Fibroblast of peridontal ligament (primary cell): ENCODE results near the gene TPCN2.

ENCODE experiments used
- DNase-seq: peaks from one replicate; pipeline ENCODE4 v3.0.0-alpha.2; 2010; ENCODE audit errors: extremely low read depth

TPCN2 gene

GRCh38 chr11:69010361-69010891 is 38.3 kb upstream of the TPCN2 start:
- DNase-seq = no peak

- peak; percentile 67 for DNase-seq
Observed at GRCh38 chr11:69010964-69011623, 37.6 kb upstream of the TPCN2 start.

GRCh38 chr11:69011624-69012091 is 37.1 kb upstream of the TPCN2 start:
- DNase-seq = no peak

DNA sequence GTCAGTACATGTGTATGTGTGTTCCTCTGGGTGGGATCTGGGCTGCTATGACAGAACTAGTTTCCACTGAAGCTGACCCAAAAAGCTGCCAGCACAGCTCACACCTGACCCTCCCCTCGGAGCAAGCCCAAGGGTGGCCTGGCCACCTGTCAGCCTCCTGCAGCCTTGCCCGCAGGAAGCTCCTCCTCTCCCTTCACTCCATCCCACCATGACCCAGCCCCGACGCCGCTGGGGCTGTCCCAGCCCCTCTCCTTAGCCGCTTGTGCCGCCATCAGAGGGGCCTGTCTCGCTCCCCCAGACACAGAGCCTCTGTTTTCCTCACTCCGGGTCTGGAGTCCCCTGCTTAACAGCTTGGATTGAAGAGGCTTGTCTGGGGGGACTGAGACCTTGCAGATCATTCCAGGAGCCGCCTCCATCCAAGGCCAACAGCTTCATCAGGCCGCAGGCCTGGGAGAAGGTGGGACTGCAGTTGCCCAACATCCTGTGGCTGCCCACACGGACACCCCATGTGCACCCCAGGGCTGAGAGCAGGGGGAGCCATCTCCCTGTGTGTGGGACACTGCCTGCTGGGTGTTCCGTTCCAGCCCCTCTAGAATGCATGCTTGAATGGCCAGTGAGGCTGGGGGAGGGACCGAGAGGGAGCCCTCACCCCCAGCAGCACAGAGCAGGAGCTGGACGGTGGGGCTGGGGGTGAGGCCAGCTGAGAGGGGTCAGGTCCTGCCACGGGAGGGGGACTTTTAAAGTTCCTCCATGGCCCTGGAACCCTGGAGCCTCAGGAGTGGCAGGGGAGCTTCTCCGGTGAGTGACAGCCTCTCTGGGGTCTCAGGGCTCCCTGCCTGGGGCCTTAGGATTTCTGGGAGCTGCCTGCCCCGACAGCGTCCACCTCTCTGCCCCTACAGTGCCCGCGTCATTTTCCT is 36.4 kb upstream of the TPCN2 start:
- DNase-seq = peak; percentile 43

DNA sequence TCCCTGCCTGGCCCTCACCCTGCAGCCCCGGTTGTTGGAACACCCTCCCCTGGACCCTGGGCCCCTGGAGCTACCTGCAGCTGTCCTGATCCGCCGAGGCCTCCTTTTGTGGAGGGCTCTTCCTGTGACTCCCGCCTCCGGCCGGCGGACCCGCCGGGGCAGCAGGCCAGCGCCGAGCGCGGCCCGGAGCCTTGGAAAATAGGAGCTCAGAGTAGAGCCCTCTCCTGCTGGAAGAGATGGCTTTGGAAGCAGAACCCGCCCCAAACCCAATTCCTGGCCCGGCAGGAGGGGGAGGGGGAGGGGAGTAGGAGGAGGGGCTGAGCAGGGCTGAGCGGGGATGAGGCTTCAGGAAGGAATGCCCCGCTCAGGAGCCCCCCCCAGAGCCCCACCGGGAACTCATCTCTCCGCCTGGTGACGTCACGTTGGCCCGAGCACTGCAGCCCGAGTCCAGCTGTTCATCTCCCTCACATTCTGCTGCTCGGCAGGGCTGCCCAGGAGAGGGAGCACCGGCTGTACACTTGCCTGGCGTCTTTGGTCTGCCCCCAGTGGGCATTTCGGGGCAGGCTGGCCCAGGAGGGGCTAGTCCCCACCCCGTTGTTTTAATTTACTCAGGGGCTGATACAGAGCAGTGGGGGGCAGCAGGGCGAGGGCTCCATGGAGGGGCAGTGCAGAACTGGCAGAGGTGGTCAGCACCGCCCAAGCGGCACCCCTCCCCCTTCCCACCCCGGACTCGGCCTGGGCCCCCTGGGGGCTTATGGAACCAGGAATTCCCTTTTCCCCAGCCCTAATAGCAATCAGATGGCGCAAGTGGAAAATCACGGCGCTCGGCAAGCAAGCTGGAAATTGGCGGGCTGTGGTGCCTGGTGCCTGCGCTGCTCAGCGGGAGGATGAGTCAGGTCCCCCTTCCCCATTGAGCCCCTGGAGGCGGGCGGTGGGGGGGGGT is 35.5 kb upstream of the TPCN2 start, which contains the start of gene MRGPRF:
MRGPRF (minus strand) TSS at position 238 of the 943 bp plus-strand sequence. CDS start 3,345 bp downstream, outside the sequence.
- DNase-seq = peak; percentile 96

- DNase-seq = peak; percentile 81
Observed at GRCh38 chr11:69014084-69014851, 34.5 kb upstream of the TPCN2 start.

DNA sequence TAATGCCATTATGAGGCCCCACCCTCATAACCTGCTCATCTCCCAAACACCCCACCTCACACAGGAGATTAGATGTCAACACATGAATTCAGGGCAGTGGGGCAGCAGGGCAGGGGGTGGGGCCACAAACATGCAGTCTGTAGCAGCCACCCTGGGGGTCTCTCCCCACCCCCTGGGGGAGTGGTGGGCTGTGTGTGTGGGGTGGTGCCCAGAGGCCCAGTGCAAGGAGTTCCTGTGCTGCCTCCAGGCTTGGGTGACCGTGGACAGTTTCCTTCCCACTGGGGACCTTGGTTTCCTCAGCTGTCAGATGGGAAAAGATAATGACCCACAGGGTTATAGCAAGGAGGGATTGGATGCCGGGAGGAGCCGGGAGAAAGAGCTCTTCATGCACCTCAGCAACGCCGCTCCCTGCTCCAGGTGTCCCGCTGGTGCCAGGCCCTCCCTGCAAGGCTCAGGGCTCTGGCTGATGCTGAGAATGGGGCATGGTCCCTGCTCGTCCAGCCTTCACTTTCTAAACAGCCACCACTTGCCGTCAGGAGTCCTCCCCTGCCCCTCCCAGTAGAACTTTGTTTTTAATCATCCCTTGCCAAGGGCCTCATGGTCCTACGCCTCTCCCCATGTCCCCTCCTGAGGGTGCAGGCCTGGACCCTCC is 33.7 kb upstream of the TPCN2 start:
- DNase-seq = no peak

GRCh38 chr11:69017951-69018350 is 30.8 kb upstream of the TPCN2 start:
- DNase-seq = no peak

DNA sequence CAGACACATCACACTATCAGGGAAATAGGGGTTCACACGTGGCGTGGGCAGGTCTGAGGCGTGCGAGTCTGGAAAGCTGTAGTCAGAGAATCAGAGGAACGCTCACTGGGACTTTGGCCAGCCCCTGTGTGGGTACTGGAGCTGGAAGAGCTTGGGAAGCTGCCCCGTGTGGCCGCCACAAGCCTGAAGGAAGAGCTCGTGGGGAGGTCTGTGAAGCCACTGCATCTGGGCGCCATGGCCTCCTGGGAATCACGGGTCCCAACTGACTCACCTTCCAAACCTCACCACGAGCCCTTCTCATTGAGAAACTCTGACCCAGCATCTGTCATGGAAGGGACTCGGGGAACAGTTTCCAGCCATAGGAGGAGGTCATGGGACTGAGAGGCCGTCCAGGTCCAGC is 29.8 kb upstream of the TPCN2 start:
- peak; percentile 85 for DNase-seq

DNA sequence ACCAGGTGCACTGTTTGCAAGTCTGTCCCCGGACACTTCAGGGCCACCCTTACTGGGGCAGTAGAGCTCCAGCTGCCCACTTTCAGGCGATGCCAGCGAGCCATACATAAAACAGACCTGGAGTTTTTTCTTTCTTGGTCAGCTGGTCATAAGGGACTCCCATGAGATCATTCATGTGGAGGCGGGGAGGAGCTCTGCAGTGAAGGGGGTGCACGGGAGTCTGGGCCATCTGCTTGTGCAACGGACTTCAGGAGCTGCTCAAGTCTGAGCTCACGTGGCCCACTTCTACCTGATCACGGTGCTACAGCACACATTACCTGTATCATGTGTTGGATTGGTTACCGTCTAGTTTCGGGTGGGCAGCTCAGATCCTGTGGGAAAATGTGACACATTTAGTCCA is 26.5 kb upstream of the TPCN2 start:
- DNase-seq = no peak

GRCh38 chr11:69024509-69024908 is 24.2 kb upstream of the TPCN2 start:
- no peak for DNase-seq

DNA sequence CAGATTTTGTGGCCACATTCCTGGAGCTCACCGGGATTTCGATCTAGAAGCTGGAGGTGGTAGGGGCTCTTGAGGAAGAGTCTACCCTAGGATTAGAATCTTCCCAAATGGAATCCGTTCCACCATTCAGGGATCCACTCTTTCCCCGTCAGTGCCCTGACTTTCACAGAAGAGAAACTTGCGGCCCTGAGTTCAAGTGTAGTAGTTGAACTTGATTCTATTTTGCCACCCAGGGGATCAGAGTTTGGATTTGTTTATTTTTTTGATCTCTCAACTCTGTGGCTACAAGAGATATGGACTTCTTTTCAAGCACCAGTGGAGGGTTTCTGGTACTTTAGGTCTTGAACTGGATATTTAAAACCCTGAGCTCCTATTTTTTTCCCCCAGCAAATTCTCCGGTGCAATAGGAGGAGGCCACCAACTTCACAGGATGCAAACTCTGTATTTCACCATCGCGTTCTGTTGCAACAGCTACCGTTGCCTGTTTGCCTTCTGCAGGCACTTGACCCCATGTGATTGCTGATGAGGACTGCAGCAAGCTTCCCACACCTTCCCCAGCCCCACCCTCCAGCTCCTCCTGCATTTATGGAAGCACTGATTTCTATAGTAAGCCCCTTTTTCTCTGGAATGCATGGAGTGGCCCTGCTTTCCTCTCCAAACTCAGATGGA is 20.9 kb upstream of the TPCN2 start:
- DNase-seq = peak; percentile 42

- DNase-seq = no peak
Observed at GRCh38 chr11:69030301-69030700, 18.4 kb upstream of the TPCN2 start.

GRCh38 chr11:69032833-69033232 is 15.9 kb upstream of the TPCN2 start:
- DNase-seq = no peak

GRCh38 chr11:69033431-69033830 is 15.3 kb upstream of the TPCN2 start:
- no peak for DNase-seq

DNA sequence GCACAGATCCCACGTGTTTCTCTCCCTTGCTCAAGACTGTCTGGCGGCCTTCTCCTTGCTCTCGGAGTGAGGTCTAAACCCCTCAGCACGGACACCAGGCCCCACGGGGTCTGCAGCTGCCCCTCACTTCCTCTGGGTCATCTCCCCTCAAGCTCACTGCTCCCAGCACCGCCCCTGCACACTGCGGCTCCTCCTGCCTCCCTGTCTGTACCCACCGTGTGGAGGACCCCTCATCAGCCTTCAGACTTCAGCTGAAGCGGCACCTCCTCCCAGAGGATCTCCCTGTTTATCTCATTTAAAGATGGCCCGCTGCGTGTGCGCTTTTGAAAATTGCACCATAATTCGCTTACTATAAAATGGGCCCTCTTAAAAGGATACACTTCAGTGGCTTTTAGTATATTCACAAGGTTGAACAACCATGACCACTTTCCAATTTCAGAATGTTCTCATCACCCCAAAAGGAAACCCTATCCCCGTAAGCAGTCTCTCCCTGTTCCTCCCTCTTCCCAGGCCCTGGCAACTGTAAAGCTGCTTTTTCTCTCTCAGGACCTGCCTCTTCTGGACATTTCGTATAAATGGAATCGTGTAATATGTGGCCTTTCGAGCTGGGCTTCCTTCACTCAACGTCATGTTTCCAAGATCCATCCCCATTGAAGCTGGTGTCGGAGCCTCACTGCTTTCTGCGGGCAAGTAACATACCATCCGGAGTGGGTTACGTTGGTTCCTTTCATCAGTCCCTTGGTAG is 14.4 kb upstream of the TPCN2 start:
- DNase-seq = no peak

GRCh38 chr11:69035150-69035945 is 13.4 kb upstream of the TPCN2 start:
- DNase-seq = peak; percentile 50

- DNase-seq = peak; percentile 69
Observed at GRCh38 chr11:69035946-69036340, 12.8 kb upstream of the TPCN2 start.
